ENCODE results near the gene NCS1.
"Not testable (repeated sequence)": the region's sequence is repeated elsewhere in the genome, so short reads cannot be mapped to it uniquely, and the experiment has no call there.

Gene NCS1

DNA sequence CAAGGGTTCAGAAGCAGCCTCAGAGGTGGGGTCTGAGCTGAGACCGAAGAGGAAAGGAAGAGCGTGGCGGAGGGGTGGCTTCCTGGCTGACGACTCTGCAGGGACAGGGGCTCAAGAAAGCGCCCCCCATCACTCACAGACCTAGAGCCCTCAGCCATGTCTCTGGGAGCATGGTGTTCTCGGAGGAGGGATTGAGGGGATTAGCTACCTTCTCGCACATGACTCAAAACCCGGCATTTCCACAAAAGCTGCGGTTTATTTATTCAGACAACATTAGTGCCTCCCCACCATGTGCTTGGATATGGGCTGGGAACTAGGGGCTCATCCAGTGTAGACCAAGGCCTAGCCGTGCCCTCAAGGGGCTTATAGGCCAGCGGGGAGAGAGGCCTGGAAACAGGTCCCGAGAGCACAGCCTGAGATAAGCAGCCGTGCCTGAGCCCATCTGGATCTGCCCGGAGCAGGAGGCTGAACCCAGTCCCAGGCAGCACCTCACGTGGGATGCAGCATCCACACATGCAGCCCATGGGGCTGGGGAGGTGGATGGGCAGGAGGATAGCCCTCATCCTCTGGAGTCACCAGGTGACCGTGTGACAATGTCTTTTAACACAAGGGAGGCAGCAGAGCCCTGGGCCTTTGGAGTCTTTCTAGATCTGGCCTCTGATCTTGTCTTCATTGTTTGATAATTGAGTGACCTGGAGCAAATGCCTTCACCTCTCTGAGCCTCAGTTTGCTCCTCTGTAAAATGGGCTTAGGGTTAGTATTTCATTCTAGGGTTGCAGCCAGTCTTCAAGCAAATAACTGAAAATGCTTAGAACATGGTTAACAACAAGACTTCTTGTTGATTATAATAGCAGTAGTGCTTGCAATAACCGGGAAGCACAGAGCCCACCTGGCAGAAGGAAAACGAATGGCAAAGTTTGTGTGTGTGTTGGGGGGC lies 92.5 kb downstream of the NCS1 start:
- DNase-seq (ENCODE audit: low read depth): no peak

DNA sequence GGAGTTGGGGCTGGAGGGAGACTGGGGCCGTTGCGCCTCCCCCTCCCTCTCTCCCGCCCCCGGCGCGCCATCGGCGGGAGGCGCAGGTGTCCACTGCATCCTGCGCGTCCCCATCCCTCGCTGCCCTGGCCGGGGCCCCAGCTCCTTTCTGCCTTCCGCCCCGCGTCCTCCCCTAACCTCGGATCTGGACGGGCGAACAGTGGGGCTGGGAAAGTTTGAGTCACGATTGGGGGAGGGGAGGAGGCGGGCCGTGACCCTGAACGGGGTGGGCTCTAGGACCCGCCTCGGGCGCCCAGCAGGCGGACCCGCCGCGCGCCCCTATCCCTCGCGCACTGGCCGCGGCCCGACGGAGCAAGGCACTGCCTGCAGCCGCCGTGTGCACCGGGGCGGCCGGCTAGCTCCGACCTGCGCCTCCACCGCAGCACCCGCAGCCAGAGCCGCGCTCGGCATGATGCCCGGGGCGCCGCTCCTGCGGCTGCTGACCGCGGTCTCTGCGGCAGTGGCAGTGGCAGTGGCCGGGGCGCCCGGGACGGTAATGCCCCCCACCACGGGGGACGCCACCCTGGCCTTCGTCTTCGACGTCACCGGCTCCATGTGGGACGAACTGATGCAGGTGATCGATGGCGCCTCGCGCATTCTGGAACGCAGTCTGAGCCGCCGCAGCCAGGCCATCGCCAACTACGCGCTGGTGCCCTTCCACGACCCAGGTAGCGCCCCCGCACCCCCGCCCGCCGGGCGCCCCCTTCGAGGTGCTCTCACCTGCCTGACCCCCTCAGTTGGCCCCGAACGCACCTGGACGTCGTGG lies 93.4 kb downstream of the NCS1 start, which contains the start of gene HMCN2:
TSS of gene HMCN2 (plus strand) at position 330 of the 805 bp plus-strand sequence. CDS start at position 449, 119 bp downstream.
- no peak for DNase-seq (ENCODE audit: low read depth)

DNA sequence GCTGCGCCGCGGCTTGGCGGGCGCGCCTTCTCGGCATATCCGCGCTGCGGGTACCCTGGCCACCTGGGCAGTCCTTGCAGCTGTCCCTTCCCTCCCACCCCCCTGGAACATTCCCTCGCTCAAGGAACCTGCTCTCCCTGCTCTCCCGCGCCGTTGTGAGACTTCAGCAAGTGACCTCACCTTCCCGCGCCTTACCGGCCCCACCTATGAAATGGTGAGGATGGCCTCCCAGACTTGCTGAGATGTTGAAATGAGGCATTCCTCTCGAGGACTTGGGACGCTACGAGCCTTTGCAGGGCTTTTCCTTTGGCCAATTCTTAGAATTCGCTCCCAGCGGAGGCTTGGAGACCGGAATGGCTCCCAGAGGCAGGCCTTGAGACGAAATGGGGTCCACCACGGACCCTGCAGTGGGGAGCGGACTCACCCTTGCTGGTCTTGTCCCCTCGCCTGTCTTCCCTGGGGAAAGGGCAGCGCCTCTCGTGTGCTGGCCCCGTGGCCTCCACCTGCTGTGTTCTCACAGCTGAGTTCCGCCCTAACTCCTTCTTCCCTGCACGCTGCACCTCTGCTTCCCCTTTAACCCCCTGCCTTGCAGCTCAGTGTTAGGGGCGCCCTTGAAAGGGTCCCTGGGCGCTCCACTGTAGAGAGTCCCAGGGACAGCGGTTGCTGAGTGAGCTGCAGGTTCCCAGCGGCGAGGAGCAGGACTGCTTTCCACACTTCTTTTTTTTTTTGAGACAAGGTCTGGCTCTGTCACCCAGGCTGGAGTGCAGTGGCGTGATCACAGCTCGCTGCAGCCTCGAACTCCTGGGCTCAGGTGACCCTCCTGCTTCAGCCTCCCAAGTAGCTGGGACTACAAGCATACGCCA lies 94.3 kb downstream of the NCS1 start:
- no peak for DNase-seq (ENCODE audit: low read depth)

DNA sequence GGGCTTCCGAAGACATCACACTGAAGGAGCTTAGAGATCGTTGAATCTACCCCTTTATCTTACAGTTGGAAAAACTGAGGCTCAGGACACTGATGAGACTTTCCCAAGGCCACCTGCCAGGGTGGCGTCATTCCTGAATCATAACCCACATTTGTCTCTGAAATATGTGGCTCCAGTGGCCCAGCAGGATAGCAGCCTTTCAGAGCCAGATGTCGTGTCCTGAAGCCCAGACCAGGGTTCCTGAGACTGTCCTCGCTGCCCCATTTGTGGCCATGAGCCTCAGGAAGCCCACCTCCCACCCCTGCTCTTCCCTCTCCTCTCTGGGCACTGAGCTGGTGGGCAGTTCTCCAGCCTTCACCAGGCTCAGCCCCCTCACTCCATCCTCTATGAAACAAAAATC lies 95.7 kb downstream of the NCS1 start:
- DNase-seq (ENCODE audit: low read depth): no peak

- DNase-seq (ENCODE audit: low read depth): no peak
Measured at GRCh38 chr9:130268521-130269211, 96.5 kb downstream of the NCS1 start.

- no peak for DNase-seq (ENCODE audit: low read depth)
Measured at GRCh38 chr9:130271473-130271872, 99.3 kb downstream of the NCS1 start.

GRCh38 chr9:130275156-130275555 lies 103.0 kb downstream of the NCS1 start:
- DNase-seq (ENCODE audit: low read depth): no peak

- DNase-seq (ENCODE audit: low read depth): no peak
Measured at GRCh38 chr9:130276121-130276520, 103.9 kb downstream of the NCS1 start.

DNA sequence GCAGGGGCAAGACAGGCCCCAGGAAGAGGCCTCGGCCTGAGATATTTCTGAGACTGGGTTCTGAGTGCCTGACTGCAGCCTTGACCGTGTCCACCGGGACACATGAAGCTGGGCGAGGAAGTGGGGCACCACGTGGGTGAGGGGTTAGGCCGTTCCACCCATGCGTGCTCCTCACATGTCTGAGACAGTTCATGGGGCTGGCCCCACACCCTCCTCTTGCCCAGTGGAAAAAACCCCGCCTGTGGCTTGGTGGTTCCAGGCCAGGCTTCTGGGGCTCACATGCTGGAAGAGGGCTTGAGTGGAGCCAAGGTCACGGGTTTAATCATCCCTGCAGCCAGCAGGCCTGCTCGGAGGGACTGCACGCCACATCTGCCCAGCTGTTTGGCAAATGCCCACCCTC lies 104.8 kb downstream of the NCS1 start:
- no peak for DNase-seq (ENCODE audit: low read depth)

- DNase-seq (ENCODE audit: low read depth): not testable (repeated sequence)
Measured at GRCh38 chr9:130277525-130277924, 105.3 kb downstream of the NCS1 start.

DNA sequence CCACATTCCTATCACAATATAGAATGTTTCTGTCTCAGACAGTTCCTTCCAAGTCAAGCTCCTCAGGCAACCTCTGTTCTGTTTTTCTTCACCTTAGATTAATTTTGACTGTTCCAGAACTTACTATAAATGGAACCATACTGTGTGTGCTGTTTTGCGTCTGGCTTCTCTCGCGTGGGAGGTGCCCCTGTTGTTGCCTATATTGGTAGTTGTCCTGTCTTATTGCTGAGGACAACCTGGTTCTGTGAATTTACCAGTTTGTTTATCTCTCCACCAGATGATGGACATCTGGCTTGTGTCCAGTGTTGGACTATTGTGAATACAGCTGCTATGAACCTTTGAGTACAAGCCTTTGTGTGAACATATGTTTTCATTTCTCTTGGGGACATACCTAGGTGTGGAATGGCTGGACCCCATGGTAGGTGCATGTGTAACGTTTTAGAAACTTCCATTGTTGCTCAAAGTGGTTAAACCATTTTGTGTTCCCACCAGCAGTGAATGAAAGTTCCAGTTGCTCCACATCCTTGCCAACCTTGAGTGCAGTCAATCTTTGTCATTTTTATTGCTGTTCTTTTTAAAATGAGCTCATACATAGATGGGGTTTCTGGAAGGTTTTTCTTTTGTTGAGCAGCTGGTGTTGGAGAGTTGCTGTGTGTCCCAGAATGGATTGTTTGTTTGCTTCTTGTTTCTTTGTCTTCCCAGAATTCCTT lies 111.5 kb downstream of the NCS1 start:
- DNase-seq (ENCODE audit: low read depth): no peak

- no peak for DNase-seq (ENCODE audit: low read depth)
Measured at GRCh38 chr9:130284249-130284625, 112.0 kb downstream of the NCS1 start.

- DNase-seq (ENCODE audit: low read depth): no peak
Measured at GRCh38 chr9:130284690-130285089, 112.5 kb downstream of the NCS1 start.

DNA sequence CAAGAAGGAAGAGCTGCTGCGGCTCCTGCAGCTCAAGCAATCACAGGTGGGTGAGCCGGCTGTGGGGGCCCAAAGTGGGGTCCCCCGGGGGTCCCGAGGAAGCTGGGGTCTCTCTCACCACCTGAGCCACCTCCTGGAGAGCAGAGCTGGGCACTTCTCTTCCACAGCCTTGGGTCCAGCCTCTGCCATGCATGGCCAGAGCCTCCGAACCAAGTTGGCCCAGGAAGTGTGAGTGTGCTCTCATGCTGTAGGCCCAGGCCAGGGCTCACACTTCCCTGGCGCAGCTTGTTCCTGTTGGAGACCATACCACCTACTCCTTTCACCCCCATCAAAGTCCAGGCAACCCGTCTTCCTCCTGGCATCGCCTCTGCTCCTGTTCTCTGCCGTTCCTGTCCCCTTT lies 113.1 kb downstream of the NCS1 start:
- no peak for DNase-seq (ENCODE audit: low read depth)

GRCh38 chr9:130286072-130286770 lies 114.0 kb downstream of the NCS1 start:
- DNase-seq (ENCODE audit: low read depth): no peak

All from activated T-helper 1 cell treated with Interleukin-2 at 50 U/mL for 16 hours (primary cell).